Small intestine (tissue), 7 donors: ENCODE results near the gene ADAMTS13. TPM values are rescaled to one million over a fixed set of nuclear protein-coding genes. Genes with fewer than 3 reads are reported as not detected.

ENCODE experiments used
- DNase-seq, 2 donors: peaks; one replicate each; pipeline versions ENCODE4 v3.0.0 to v3.0.0-alpha.2; 2013
- FAIRE-seq: peaks from 2 replicates; lab custom pipeline; 2012; peaks lifted over from hg19 to GRCh38; lab: Jason Lieb, UNC
- H3K27ac ChIP-seq, 3 donors: one replicate each; pipeline ENCODE4 v1.5.1; 2013; ENCODE audit warnings: low read length in 2 of 3, mild to moderate bottlenecking in 2 of 3, control low read depth in 1 of 3, inconsistent platforms in 1 of 3, low read depth in 1 of 3, moderate library complexity in 1 of 3
- H3K27me3 ChIP-seq, 3 donors: one replicate each; pipeline ENCODE4 v1.6.1; 2013; ENCODE audit warnings: low read length in 3 of 3, inconsistent platforms in 1 of 3; ENCODE audit not compliant: control insufficient read depth in 3 of 3, insufficient read depth in 3 of 3
- H3K36me3 ChIP-seq, 3 donors: one replicate each; pipeline ENCODE4 v1.6.1; 2013; ENCODE audit warnings: low read length in 3 of 3, inconsistent platforms in 1 of 3, low read depth in 1 of 3, mild to moderate bottlenecking in 1 of 3, moderate library complexity in 1 of 3; ENCODE audit not compliant: control insufficient read depth in 3 of 3, insufficient read depth in 2 of 3
- H3K4me1 ChIP-seq, 3 donors: one replicate each; pipeline ENCODE4 v1.6.1; 2013; ENCODE audit warnings: low read length in 2 of 3, inconsistent platforms in 1 of 3, low read depth in 1 of 3, mild to moderate bottlenecking in 1 of 3, moderate library complexity in 1 of 3; ENCODE audit not compliant: control insufficient read depth in 3 of 3, insufficient read depth in 2 of 3
- H3K4me3 ChIP-seq, 3 donors: one replicate each; pipeline ENCODE4 v1.5.1; 2013; ENCODE audit warnings: low read length in 3 of 3, control low read depth in 1 of 3, inconsistent platforms in 1 of 3, low read depth in 1 of 3, mild to moderate bottlenecking in 1 of 3, moderate library complexity in 1 of 3
- H3K9me3 ChIP-seq, 2 donors: one replicate each; pipeline ENCODE4 v1.6.1; 2013; ENCODE audit warnings: low read depth in 1 of 2, low read length in 1 of 2; ENCODE audit not compliant: control insufficient read depth in 2 of 2, insufficient read depth in 1 of 2
- WGBS, 3 donors: extraction: QIAGEN DNeasy Blood & Tissue Kit; methylation state at CpG; one replicate each; pipeline ENCODE4 v1.1.7; 2013; 5-methylcytosine and 5-hydroxymethylcytosine counted together
- polyA plus RNA-seq, 4 donors: library from polyadenylated mRNA; stranded (reverse) in 3 of 4; unstranded in 1 of 4; fragments of 200-250 nt in 3 of 4; fragments of 120-200 nt in 1 of 4; gene quantifications; one replicate each; pipeline versions ENCODE4 v1.2.1 to v1.2.3, GENCODE V29; 2013
- donor health status: healthy with polysubstance abuse.
- donor health status: control.
- donor health status: control.
- donor health status: Bipolar disorder and iron deficiency.
- donor health status: healthy.

Gene ADAMTS13
- polyA plus RNA-seq, 4 donors, result 2.4 to 16.8 (median 7.4) TPM

GRCh38 chr9:133492061-133493021, 70.2 kb downstream of the ADAMTS13 start:
- H3K36me3 ChIP-seq, result no peaks in the 10 kb centered on the region
- no peak for FAIRE-seq
- WGBS, 3 donors, result 65 to 71% (median 70%) methylated on average over 28 to 33 of the region's 33 CpGs
- H3K27me3 ChIP-seq, result peaks cover 0 to 5% (median 0%) of the 10 kb centered on the region in 3 donors
- H3K4me3 ChIP-seq, result no peak overlapping the region
- no peak for DNase-seq
- H3K27ac ChIP-seq, result no peak overlapping the region
- H3K4me1 ChIP-seq, result no peaks in the 10 kb centered on the region
- H3K9me3 ChIP-seq, result no peaks in the 10 kb centered on the region

- no peak overlapping the region for H3K27ac ChIP-seq
- 70 to 83% (median 83%) methylated on average over 10 to 11 of the region's 11 CpGs for WGBS, 3 donors
- H3K27me3 ChIP-seq, result peaks cover 0 to 5% (median 0%) of the 10 kb centered on the region in 3 donors
- DNase-seq (no peak), FAIRE-seq (no peak)
- H3K36me3 ChIP-seq, result no peaks in the 10 kb centered on the region
- no peaks in the 10 kb centered on the region for H3K4me1 ChIP-seq
- no peak overlapping the region for H3K4me3 ChIP-seq
- no peaks in the 10 kb centered on the region for H3K9me3 ChIP-seq
These were observed 71.3 kb downstream of the ADAMTS13 start for GRCh38 chr9:133493428-133493827.

GRCh38 chr9:133493845-133494540, 71.8 kb downstream of the ADAMTS13 start:
- 54 to 81% (median 62%) methylated on average over 23 of the region's 23 CpGs for WGBS, 3 donors
- Histone ChIP-seq H3K27ac (no peak overlapping the region), H3K4me3 (no peak overlapping the region), H3K36me3 (no peaks in the 10 kb centered on the region), H3K4me1 (no peaks in the 10 kb centered on the region), H3K27me3 (peaks cover 0 to 5% (median 0%) of the 10 kb centered on the region in 3 donors), H3K9me3 (no peaks in the 10 kb centered on the region)
- FAIRE-seq (no peak), DNase-seq (no peak)

GRCh38 chr9:133494636-133495326, 72.6 kb downstream of the ADAMTS13 start:
- FAIRE-seq, result no peak
- peaks cover 0 to 5% (median 0%) of the 10 kb centered on the region in 3 donors for H3K27me3 ChIP-seq
- no peaks in the 10 kb centered on the region for H3K9me3 ChIP-seq
- H3K4me1 ChIP-seq, result no peaks in the 10 kb centered on the region
- H3K36me3 ChIP-seq, result no peaks in the 10 kb centered on the region
- WGBS, 3 donors, result 70 to 83% (median 80%) methylated on average over 24 of the region's 24 CpGs
- no peak for DNase-seq
- no peak overlapping the region for H3K27ac ChIP-seq
- H3K4me3 ChIP-seq, result no peak overlapping the region

GRCh38 chr9:133495327-133496293, 73.4 kb downstream of the ADAMTS13 start:
- Histone ChIP-seq H3K4me3 (no peak overlapping the region), H3K9me3 (no peaks in the 10 kb centered on the region), H3K27ac (no peak overlapping the region), H3K4me1 (no peaks in the 10 kb centered on the region), H3K27me3 (peaks cover 0 to 5% (median 0%) of the 10 kb centered on the region in 3 donors), H3K36me3 (no peaks in the 10 kb centered on the region)
- FAIRE-seq (no peak), DNase-seq (no peak)
- WGBS, 3 donors, result 93 to 95% (median 95%) methylated on average over 24 of the region's 24 CpGs

GRCh38 chr9:133496861-133497842, 75.0 kb downstream of the ADAMTS13 start:
- Histone ChIP-seq H3K27me3 (peaks cover 0 to 5% (median 0%) of the 10 kb centered on the region in 3 donors), H3K36me3 (no peaks in the 10 kb centered on the region), H3K9me3 (peaks cover 0 to 8% of the 10 kb centered on the region in 2 donors), H3K4me1 (no peaks in the 10 kb centered on the region), H3K27ac (no peak overlapping the region), H3K4me3 (no peak overlapping the region)
- DNase-seq, result no peak
- no peak for FAIRE-seq
- 71 to 80% (median 75%) methylated on average over 32 to 35 of the region's 35 CpGs for WGBS, 3 donors
